ENCODE results near the gene RGS9BP.
"Not testable (repeated sequence)": the region's sequence is repeated elsewhere in the genome, so short reads cannot be mapped to it uniquely, and the experiment has no call there.

Gene RGS9BP

GRCh38 chr19:32694851-32695250 is 19.2 kb downstream of the RGS9BP start:
- DNase-seq (ENCODE audit: low read depth, low spot score), result not testable (repeated sequence)

- not testable (repeated sequence) for DNase-seq (ENCODE audit: low read depth, low spot score)
Measured at GRCh38 chr19:32695506-32695905, 19.9 kb downstream of the RGS9BP start.

GRCh38 chr19:32696771-32697170 is 21.1 kb downstream of the RGS9BP start:
- DNase-seq (ENCODE audit: low read depth, low spot score), result not testable (repeated sequence)

- not testable (repeated sequence) for DNase-seq (ENCODE audit: low read depth, low spot score)
Measured at GRCh38 chr19:32700129-32700528, 24.5 kb downstream of the RGS9BP start.

- DNase-seq (ENCODE audit: low read depth, low spot score), result no peak
Measured at GRCh38 chr19:32702010-32702409, 26.4 kb downstream of the RGS9BP start.

GRCh38 chr19:32704006-32704405 is 28.4 kb downstream of the RGS9BP start:
- not testable (repeated sequence) for DNase-seq (ENCODE audit: low read depth, low spot score)

GRCh38 chr19:32708457-32708856 is 32.8 kb downstream of the RGS9BP start:
- no peak for DNase-seq (ENCODE audit: low read depth, low spot score)

- DNase-seq (ENCODE audit: low read depth, low spot score), result no peak
Measured at GRCh38 chr19:32709032-32709431, 33.4 kb downstream of the RGS9BP start.

GRCh38 chr19:32711747-32712146 is 36.1 kb downstream of the RGS9BP start:
- no peak for DNase-seq (ENCODE audit: low read depth, low spot score)

- DNase-seq (ENCODE audit: low read depth, low spot score), result not testable (repeated sequence)
Measured at GRCh38 chr19:32716203-32716602, 40.6 kb downstream of the RGS9BP start.

- DNase-seq (ENCODE audit: low read depth, low spot score), result no peak
Measured at GRCh38 chr19:32717496-32717895, 41.8 kb downstream of the RGS9BP start.

- DNase-seq (ENCODE audit: low read depth, low spot score), result no peak
Measured at GRCh38 chr19:32718286-32718685, 42.6 kb downstream of the RGS9BP start.

GRCh38 chr19:32719611-32720059 is 44.0 kb downstream of the RGS9BP start, which contains the start of gene TDRD12:
Gene TDRD12 (plus strand): TSS chr19:32719767. CDS start chr19:32720073, 306 bp downstream.
- no peak for DNase-seq (ENCODE audit: low read depth, low spot score)

GRCh38 chr19:32720216-32720935 is 44.7 kb downstream of the RGS9BP start:
- DNase-seq (ENCODE audit: low read depth, low spot score), result no peak

- no peak for DNase-seq (ENCODE audit: low read depth, low spot score)
Measured at GRCh38 chr19:32720936-32721250, 45.2 kb downstream of the RGS9BP start.

Measured in activated naive CD8-positive, alpha-beta T cell treated with anti-CD3 and anti-CD28 coated beads, Interleukin-2, amount 50 U/mL, for 16 hours (primary cell).